ENCODE data around the gene TMEM11.

DNA sequence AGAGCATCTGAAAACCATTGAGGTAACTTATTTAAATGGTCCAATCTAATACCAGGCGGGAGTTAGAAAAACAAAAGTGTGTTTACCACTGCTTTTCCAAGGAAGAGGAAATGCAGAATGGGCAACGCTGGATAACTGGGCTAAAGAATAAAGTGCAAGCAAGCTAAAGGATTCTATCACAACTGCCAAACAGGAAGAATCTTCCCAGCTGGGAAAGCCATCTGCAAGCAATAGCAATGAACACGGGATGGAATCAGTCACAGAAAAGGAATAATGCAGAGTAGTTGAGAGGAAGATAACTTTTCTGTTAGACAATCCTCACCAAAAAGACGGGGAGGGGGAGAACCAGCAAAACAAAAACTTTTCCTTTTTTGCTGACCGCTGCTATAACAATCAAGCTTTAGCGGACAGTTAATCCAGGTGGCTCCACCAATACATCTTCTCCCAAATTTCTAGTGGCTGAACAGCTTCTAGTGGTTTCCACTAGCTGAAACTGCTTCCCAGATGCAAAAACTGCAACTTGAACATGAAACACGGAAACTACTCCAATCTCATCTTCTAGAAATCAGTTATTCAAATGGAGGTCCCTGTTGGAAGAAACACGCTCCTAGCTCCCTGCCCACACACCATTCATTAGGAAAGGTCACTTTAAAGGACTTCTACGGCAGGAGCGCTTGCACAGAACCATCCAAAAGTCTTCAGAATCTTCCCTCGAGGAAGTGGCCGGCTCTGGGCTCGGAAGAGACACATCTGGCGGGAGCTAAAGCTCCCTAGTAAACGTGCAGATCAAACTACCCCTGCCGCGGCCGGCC is 929 bp downstream of the TMEM11 start:
- TF ChIP-seq, protein P1, sequence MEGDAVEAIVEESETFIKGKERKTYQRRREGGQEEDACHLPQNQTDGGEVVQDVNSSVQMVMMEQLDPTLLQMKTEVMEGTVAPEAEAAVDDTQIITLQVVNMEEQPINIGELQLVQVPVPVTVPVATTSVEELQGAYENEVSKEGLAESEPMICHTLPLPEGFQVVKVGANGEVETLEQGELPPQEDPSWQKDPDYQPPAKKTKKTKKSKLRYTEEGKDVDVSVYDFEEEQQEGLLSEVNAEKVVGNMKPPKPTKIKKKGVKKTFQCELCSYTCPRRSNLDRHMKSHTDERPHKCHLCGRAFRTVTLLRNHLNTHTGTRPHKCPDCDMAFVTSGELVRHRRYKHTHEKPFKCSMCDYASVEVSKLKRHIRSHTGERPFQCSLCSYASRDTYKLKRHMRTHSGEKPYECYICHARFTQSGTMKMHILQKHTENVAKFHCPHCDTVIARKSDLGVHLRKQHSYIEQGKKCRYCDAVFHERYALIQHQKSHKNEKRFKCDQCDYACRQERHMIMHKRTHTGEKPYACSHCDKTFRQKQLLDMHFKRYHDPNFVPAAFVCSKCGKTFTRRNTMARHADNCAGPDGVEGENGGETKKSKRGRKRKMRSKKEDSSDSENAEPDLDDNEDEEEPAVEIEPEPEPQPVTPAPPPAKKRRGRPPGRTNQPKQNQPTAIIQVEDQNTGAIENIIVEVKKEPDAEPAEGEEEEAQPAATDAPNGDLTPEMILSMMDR (conservative IDR thresholded peaks at IDR 0.05 in 1 of 2, IDR thresholded peaks at IDR 0.05 in 1 of 2; ENCODE audit: extremely low read depth in 1 of 2, insufficient read depth in 1 of 2, low read depth in 1 of 2, low read length in 2 of 2) = no peak
- TF ChIP-seq EZH2 (IDR thresholded peaks at IDR 0.05; ENCODE audit: borderline replicate concordance, low read length) = no peak
